ENCODE measurements around the gene ZMYND10.

ZMYND10 gene

GRCh38 chr3:50347187-50347813, 1.8 kb upstream of the ZMYND10 start:
- DNase-seq (ENCODE audit: low read depth, low spot score): peak; percentile 57

- no peak for DNase-seq (ENCODE audit: low read depth, low spot score)
Observed at GRCh38 chr3:50345008-50345407, 524 bp downstream of the ZMYND10 start.

- no peak for DNase-seq (ENCODE audit: low read depth, low spot score)
Observed at GRCh38 chr3:50342813-50343633, 2.5 kb downstream of the ZMYND10 start.

- DNase-seq (ENCODE audit: low read depth, low spot score): no peak
Observed at GRCh38 chr3:50341996-50342650, 3.4 kb downstream of the ZMYND10 start.

- DNase-seq (ENCODE audit: low read depth, low spot score): no peak
Observed at GRCh38 chr3:50341537-50341936, 4.0 kb downstream of the ZMYND10 start.

GRCh38 chr3:50340448-50341329, 4.8 kb downstream of the ZMYND10 start, which contains the start of gene RASSF1:
Gene RASSF1 (minus strand): TSS chr3:50340836. CDS start chr3:50340805, 31 bp downstream.
- DNase-seq (ENCODE audit: low read depth, low spot score): no peak

GRCh38 chr3:50340147-50340447, 5.4 kb downstream of the ZMYND10 start:
- DNase-seq (ENCODE audit: low read depth, low spot score): no peak

- no peak for DNase-seq (ENCODE audit: low read depth, low spot score)
Observed at GRCh38 chr3:50339485-50340146, 5.9 kb downstream of the ZMYND10 start.

- no peak for DNase-seq (ENCODE audit: low read depth, low spot score)
Observed at GRCh38 chr3:50338965-50339364, 6.6 kb downstream of the ZMYND10 start.

GRCh38 chr3:50337175-50337861, 8.2 kb downstream of the ZMYND10 start:
- peak; percentile 86 for DNase-seq (ENCODE audit: low read depth, low spot score)

- DNase-seq (ENCODE audit: low read depth, low spot score): no peak
Observed at GRCh38 chr3:50336452-50337174, 8.9 kb downstream of the ZMYND10 start.

- DNase-seq (ENCODE audit: low read depth, low spot score): no peak
Observed at GRCh38 chr3:50334339-50335075, 11.0 kb downstream of the ZMYND10 start.

GRCh38 chr3:50333744-50334328, 11.7 kb downstream of the ZMYND10 start:
- DNase-seq (ENCODE audit: low read depth, low spot score): no peak

GRCh38 chr3:50331364-50331907, 14.1 kb downstream of the ZMYND10 start:
- DNase-seq (ENCODE audit: low read depth, low spot score): no peak

- no peak for DNase-seq (ENCODE audit: low read depth, low spot score)
Observed at GRCh38 chr3:50330330-50330729, 15.2 kb downstream of the ZMYND10 start.

- peak; percentile 89 for DNase-seq (ENCODE audit: low read depth, low spot score)
Observed at GRCh38 chr3:50327943-50328691, 17.4 kb downstream of the ZMYND10 start, which contains the start of gene TUSC2. Gene TUSC2 (minus strand): TSS chr3:50328223. CDS start chr3:50328099, 124 bp downstream.

- DNase-seq (ENCODE audit: low read depth, low spot score): no peak
Observed at GRCh38 chr3:50327129-50327528, 18.4 kb downstream of the ZMYND10 start.

GRCh38 chr3:50326182-50326541, 19.4 kb downstream of the ZMYND10 start:
- DNase-seq (ENCODE audit: low read depth, low spot score): no peak
